GM12864 (cell line): Measurements from ENCODE around the gene CALHM4.
"Not testable (repeated sequence)": the region's sequence is repeated elsewhere in the genome, so short reads cannot be mapped to it uniquely, and the experiment has no call there.

Experiments used
- DNase-seq: peaks from one replicate; pipeline ENCODE4 v3.0.0-alpha.2; 2011; ENCODE audit warnings: low read depth
- H3K4me3 ChIP-seq: 2 replicates; pipeline ENCODE4 v1.5.1; 2011; ENCODE audit warnings: mild to moderate bottlenecking, low read depth, low read length, control low read depth
- TF ChIP-seq, protein P1 (sequence below): IDR thresholded peaks from 2 replicates; pipeline ENCODE4 v1.5.1; 2011; ENCODE audit warnings: low read depth, mild to moderate bottlenecking, moderate library complexity, low read length, control low read depth, inconsistent platforms; ENCODE audit errors: missing control alignments

CALHM4 gene

DNA sequence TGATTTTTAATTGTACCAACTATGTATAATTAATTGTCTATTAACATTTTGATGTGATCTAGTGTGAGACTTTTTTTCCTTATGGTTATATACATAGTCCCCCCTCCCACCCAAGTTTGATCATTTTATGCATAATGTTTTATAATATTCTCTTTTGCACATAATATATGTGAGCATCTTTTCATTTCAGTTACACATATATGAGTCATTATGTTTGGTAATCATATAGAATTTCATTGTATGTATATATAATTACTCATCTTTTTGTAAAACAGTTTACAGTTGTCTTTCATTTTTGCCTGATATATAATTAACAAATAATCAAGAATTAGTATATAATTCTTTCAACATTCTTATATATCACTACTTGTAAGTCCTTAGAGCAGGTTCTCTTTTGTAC is 32.7 kb downstream of the CALHM4 start:
- TF ChIP-seq, protein P1, sequence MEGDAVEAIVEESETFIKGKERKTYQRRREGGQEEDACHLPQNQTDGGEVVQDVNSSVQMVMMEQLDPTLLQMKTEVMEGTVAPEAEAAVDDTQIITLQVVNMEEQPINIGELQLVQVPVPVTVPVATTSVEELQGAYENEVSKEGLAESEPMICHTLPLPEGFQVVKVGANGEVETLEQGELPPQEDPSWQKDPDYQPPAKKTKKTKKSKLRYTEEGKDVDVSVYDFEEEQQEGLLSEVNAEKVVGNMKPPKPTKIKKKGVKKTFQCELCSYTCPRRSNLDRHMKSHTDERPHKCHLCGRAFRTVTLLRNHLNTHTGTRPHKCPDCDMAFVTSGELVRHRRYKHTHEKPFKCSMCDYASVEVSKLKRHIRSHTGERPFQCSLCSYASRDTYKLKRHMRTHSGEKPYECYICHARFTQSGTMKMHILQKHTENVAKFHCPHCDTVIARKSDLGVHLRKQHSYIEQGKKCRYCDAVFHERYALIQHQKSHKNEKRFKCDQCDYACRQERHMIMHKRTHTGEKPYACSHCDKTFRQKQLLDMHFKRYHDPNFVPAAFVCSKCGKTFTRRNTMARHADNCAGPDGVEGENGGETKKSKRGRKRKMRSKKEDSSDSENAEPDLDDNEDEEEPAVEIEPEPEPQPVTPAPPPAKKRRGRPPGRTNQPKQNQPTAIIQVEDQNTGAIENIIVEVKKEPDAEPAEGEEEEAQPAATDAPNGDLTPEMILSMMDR, result no peak
- no peak for DNase-seq
- no peak overlapping the region for H3K4me3 ChIP-seq

DNA sequence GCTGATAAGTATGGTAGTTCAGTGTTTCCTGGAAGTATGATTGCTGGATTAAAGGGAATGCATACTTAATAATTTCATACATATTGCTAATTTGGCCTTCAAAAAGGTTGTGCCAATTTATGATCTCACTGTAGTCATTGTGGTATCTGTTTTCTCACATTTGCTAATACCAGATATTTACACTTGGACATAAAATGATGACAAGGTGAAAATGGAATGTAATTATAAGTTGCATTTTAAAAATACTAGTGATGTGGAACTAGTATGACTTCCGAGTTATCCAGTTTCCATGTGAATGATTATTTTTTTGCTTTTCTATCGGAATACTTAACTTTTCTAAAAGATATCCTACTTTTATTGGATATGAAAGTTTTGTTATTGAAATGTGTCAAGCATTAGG is 33.2 kb downstream of the CALHM4 start:
- no peak for DNase-seq
- no peak overlapping the region for H3K4me3 ChIP-seq

DNA sequence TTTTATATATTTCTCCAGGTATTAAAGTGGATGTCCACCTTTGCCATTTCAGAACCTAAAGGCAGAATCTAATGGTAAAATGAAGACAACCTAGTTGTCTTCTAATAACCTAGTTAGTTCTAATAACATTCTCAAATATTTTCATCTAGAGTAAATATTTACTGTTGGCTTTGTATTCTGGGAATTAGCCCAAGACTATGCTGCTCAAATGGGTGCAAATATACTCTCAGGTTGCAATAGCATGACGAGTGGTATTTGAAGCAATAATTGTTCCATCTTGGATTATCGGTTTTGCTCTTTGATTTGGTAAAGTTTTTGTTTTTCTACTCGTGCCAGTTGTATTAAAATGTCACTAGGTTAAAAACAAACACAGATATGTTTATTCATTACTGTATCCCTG is 41.7 kb downstream of the CALHM4 start:
- TF ChIP-seq, protein P1, result no peak
- H3K4me3 ChIP-seq, result no peak overlapping the region
- no peak for DNase-seq

More for the DNA sequence above, 33.2 kb downstream of the CALHM4 start:
- TF ChIP-seq, protein P1, result no peak

DNA sequence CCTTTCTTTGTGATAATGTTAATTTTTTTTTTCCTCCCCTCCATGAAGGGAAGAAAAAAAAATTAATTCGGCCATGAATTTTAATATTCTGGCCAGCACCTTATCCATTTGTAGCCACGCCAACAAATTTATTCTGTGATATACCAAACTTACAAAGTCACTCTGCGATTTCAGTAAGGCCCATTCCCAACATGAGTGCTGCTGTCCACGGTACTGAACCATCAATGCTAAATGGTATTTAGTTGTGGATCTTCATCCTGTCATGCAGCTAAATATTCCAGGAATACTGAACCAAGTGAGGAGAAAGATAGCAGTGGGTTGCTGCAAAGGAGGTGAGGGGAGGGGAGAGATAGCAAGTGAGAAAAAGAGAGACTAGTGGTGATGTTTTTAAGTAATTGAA is 43.3 kb downstream of the CALHM4 start:
- no peak for DNase-seq
- H3K4me3 ChIP-seq, result no peak overlapping the region
- TF ChIP-seq, protein P1, result no peak

DNA sequence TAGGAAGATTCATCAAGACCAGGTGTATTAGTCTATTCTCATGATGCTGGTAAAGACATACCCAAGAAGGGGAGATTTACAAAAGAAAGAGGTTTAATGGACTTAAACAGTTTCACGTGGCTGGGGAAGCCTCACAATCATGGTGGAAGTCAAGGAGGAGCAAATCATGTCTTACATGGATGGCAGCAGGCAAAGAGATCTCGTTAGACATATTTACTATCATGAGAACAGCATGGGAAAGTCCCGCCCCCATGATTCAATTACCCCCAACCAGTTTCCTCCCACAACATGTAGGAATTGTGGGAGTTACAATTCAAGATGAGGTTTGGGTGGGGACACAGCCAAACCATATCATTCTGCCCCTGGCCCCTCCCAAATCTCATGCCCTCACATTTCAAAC is 50.4 kb downstream of the CALHM4 start:
- not testable (repeated sequence) for H3K4me3 ChIP-seq, DNase-seq

DNA sequence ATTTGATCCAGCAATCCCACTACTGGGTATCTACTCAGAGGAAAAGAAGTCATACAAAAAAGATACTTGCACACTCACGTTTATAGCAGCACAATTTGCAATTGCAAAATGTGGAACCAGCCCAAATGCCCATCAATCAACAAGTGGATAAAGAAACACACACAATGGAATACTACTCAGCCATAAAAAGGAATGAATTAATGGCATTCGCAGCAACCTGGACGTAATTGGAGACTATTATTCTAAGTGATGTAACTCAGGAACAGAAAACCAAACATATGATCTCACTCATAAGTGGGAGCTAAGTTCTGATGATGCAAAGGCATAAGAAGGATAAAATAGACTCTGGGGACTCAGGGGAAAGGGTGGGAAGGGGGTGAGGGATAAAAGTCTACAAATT is 51.3 kb downstream of the CALHM4 start:
- DNase-seq, H3K4me3 ChIP-seq: not testable (repeated sequence)

DNA sequence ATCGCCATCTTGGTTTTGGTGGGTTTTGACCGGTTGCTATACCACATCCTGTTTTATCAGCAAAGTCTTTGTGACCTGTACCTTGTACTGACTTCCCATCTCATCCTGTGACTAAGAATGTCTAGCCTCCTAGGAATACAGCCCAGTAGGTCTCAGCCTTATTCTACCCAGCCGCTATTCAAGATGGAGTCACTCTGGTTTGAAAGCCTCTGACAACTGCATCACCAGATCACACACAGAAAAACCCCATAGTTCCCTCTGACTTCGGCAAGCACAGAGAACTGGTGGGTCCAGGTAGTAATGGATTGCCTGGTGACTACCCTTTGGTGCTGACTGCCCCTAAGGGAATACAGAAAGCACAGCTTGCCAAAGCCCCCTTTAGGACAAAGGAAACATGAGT is 52.4 kb downstream of the CALHM4 start:
- TF ChIP-seq, protein P1, result no peak
- no peak overlapping the region for H3K4me3 ChIP-seq
- DNase-seq, result no peak
